GM12878 (cell line): ENCODE measurements around the gene SOX5. TPM values are rescaled to one million over a fixed set of nuclear protein-coding genes. Genes with fewer than 3 reads are reported as not detected.

Experiments used
- ATAC-seq: fragments of 200-7000 bp; cut with Tn5 transposase; 3 replicates; pipeline ENCODE4 v1.9.1; 2020; ENCODE audit warnings: mild to moderate bottlenecking, moderate library complexity
- BruUV-seq: library from RNA; stranded (reverse); fragments of 400-500 nt; replicated peaks from 2 replicates; lab custom pipeline; 2021; lab: Mats Ljungman, UMichigan
- CTCF ChIA-PET: fragments of 300-600 bp; sonication (Branson Sonifier 250); formaldehyde crosslinking; extraction: SDS; loops from one replicate; lab custom pipeline; 2021; ENCODE audit warnings: inconsistent platforms; lab: Yijun Ruan, JAX
- POLR2A ChIA-PET: fragments of 350-600 bp; formaldehyde crosslinking; extraction: SDS; loops from one replicate; lab custom pipeline; 2021; ENCODE audit warnings: inconsistent platforms; lab: Charles Lee
- RAD21 ChIA-PET: fragments of 300-600 bp; sonication (Branson Sonifier 250); formaldehyde crosslinking; loops from one replicate; lab custom pipeline; 2023; ENCODE audit warnings: antibody characterized with exemption; ENCODE audit not compliant: unreplicated experiment; lab: Charles Lee
- SMC1A ChIA-PET: fragments of 300-600 bp; sonication (Branson Sonifier 250); formaldehyde crosslinking; loops from one replicate; lab custom pipeline; 2023; ENCODE audit not compliant: unreplicated experiment, uncharacterized antibody; lab: Charles Lee
- DNase-seq: peaks from one replicate; pipeline ENCODE4 v3.0.0-alpha.2; 2011; ENCODE audit warnings: low read depth, low spot score
- FAIRE-seq: peaks from 3 replicates; lab custom pipeline; 2011; peaks lifted over from hg19 to GRCh38; lab: Jason Lieb, UNC
- H2AFZ ChIP-seq: 2 replicates; pipeline ENCODE4 v1.6.0; 2011; ENCODE audit warnings: low read depth, low read length, control low read depth; ENCODE audit not compliant: control insufficient read depth
- H3K27ac ChIP-seq: 2 replicates; pipeline ENCODE4 v1.5.1; 2011; ENCODE audit warnings: control low read depth; ENCODE audit not compliant: control insufficient read depth, insufficient read depth
- H3K27me3 ChIP-seq, 2 experiments: replicated peaks in 1 of 2; 2 replicates each; pipeline versions ENCODE4 v1.6.0 to v1.6.1; 2011; ENCODE audit warnings: low read length in 1 of 2; ENCODE audit not compliant: control insufficient read depth in 2 of 2, insufficient read depth in 2 of 2
- H3K36me3 ChIP-seq, 2 experiments: 2 replicates each; pipeline ENCODE4 v1.5.1; 2011; ENCODE audit warnings: low read length in 1 of 2; ENCODE audit not compliant: control insufficient read depth in 2 of 2, insufficient read depth in 2 of 2
- H3K4me1 ChIP-seq: 2 replicates; pipeline ENCODE4 v1.6.1; 2011; ENCODE audit warnings: mild to moderate bottlenecking, low read length, moderate library complexity, mixed read lengths; ENCODE audit not compliant: control insufficient read depth, insufficient read depth
- H3K4me2 ChIP-seq: 2 replicates; pipeline ENCODE4 v1.6.0; 2011; ENCODE audit warnings: control low read depth; ENCODE audit not compliant: control insufficient read depth, insufficient read depth
- H3K4me3 ChIP-seq: fragments of 200-600 bp; sonication (generic); 2 replicates; pipeline ENCODE4 v1.5.1; 2016
- H3K79me2 ChIP-seq: 2 replicates; pipeline ENCODE4 v1.6.0; 2011; ENCODE audit warnings: low read length; ENCODE audit not compliant: control insufficient read depth, insufficient read depth
- H3K9ac ChIP-seq: 2 replicates; pipeline ENCODE4 v1.8.0; 2011; ENCODE audit warnings: low read length, control low read depth, mixed read lengths; ENCODE audit not compliant: control insufficient read depth, insufficient read depth
- H3K9me3 ChIP-seq: replicated peaks from 3 replicates; pipeline ENCODE4 v1.5.1; 2011; ENCODE audit warnings: mild to moderate bottlenecking, low read length; ENCODE audit not compliant: control insufficient read depth, insufficient read depth
- H4K20me1 ChIP-seq: 2 replicates; pipeline ENCODE4 v1.6.0; 2011; ENCODE audit not compliant: control insufficient read depth, insufficient read depth
- ASH2L ChIP-seq: fragments of 300-600, 200-600 bp; sonication (generic); IDR thresholded peaks from 2 replicates; pipeline ENCODE4 v1.6.1; 2017; ENCODE audit warnings: low read depth, mild to moderate bottlenecking, borderline replicate concordance
- CHD2 ChIP-seq: IDR thresholded peaks from 2 replicates; pipeline ENCODE4 v1.6.1; 2011; ENCODE audit warnings: low read depth, low read length, improper control_type of control experiment, borderline replicate concordance
- HCFC1 ChIP-seq: fragments of 150-350 bp; IDR thresholded peaks from 2 replicates; pipeline ENCODE4 v1.6.1; 2014; ENCODE audit warnings: low read length
- MLLT1 ChIP-seq: fragments of 450-650 bp; IDR thresholded peaks from 2 replicates; pipeline ENCODE4 v1.6.1; 2016; ENCODE audit warnings: mild to moderate bottlenecking
- POLR2AphosphoS5 ChIP-seq: IDR thresholded peaks from 2 replicates; pipeline ENCODE4 v1.6.1; 2011; ENCODE audit warnings: mild to moderate bottlenecking, low read length, inconsistent platforms
- TARDBP ChIP-seq: IDR thresholded peaks from 2 replicates; pipeline ENCODE4 v1.6.1; 2016; ENCODE audit warnings: borderline replicate concordance
- ZNF622 ChIP-seq: fragments of 450-650 bp; IDR thresholded peaks from 2 replicates; pipeline ENCODE4 v1.6.1; 2017; ENCODE audit warnings: mild to moderate bottlenecking, inconsistent platforms
- ZSCAN29 ChIP-seq: fragments of 450-650 bp; IDR thresholded peaks from 2 replicates; pipeline ENCODE4 v1.6.1; 2017; ENCODE audit warnings: mild to moderate bottlenecking, moderate library complexity
- WGBS: methylation state at CpG from one replicate; pipeline ENCODE4 v1.1.6; 2016; ENCODE audit warnings: low lambda C conversion rate; ENCODE audit not compliant: insufficient replicate concordance, insufficient coverage; ENCODE audit errors: missing lambda C conversion rate; 5-methylcytosine and 5-hydroxymethylcytosine counted together
- in situ Hi-C: fragments of 300-500 bp; cut with MboI; formaldehyde crosslinking; loops from 9 replicates; pipeline ENCODE4 v1.14.3; 2018; ENCODE audit warnings: mixed read lengths
- intact Hi-C: fragments of 100-400 bp; cut with micrococcal nuclease; formaldehyde crosslinking; loops from one replicate; pipeline ENCODE4 v1.14.2; 2022; ENCODE audit not compliant: unreplicated experiment
- polyA plus RNA-seq, 11 experiments: library from polyadenylated mRNA; depleted of rRNA in 4 of 11; unstranded in 6 of 11; stranded (reverse) in 5 of 11; fragments of >200 nt; fragmentation: Nextera tagmentation in 4 of 11; fragmentation: Illumina TruSeq in 1 of 11; extraction: Ambion mirVana in 4 of 11; extraction: Trizol in 1 of 11; gene quantifications; 1 replicate in 1 of 11; 2 replicates in 10 of 11; pipeline versions ENCODE4 v1.2.1 to v1.2.3, GENCODE V29; 2011 to 2016; ENCODE audit warnings: inconsistent platforms in 2 of 11, missing spikeins in 2 of 11, low read depth in 1 of 11
- total RNA-seq, 4 experiments: library from RNA; depleted of rRNA in 3 of 4; stranded (reverse); fragments of >200 nt in 3 of 4; fragmentation: Illumina TruSeq in 1 of 4; extraction: Trizol in 1 of 4; gene quantifications; 2 replicates each; pipeline versions ENCODE4 v1.2.1 to v1.2.3, GENCODE V29; 2013 to 2021
- TF ChIP-seq, protein P1 (sequence below): IDR thresholded peaks from 2 replicates; pipeline ENCODE4 v1.6.1; 2012; ENCODE audit warnings: low read depth, low read length, improper control_type of control experiment

Gene SOX5
- total and polyA plus RNA-seq, 10 of the 15 experiments (the other 5 are each of a cell fraction or from before 2014, with no cell fraction given) = 0.08 to 1.0 (median 0.24) TPM

GRCh38 chr12:23561364-23562345, 387.8 kb downstream of the SOX5 start:
- H3K4me1 ChIP-seq = no peaks in the 10 kb centered on the region
- ATAC-seq (no peak), DNase-seq (no peak), FAIRE-seq (no peak)
- H3K9ac ChIP-seq = no peak overlapping the region
- SMC1A ChIA-PET = interaction anchor here (0.6 to 1.5 kb wide), 2 partner anchors 14 to 651 kb away, joined by 3 to 4 read pairs; no protein-coding TSS in a partner anchor
- RAD21 ChIA-PET = interaction anchor here (0.7 to 1.2 kb wide), 2 partner anchors 10 to 109 kb away, joined by 3 to 4 read pairs; no protein-coding TSS in a partner anchor
- H2AFZ ChIP-seq = no peak overlapping the region
- CTCF ChIA-PET = no interaction called here
- no peaks in the 10 kb centered on the region for H4K20me1 ChIP-seq
- no peaks in the 10 kb centered on the region for H3K9me3 ChIP-seq
- POLR2A ChIA-PET = interaction anchor here (1.0 kb wide), 1 partner anchor 14 kb away, joined by 5 read pairs; no protein-coding TSS in a partner anchor
- H3K27ac ChIP-seq = no peak overlapping the region
- BruUV-seq = no TSS peak
- no peaks in the 10 kb centered on the region for H3K36me3 ChIP-seq
- intact Hi-C loops = no loop called here
- no peaks in the 10 kb centered on the region for H3K79me2 ChIP-seq
- TF ChIP-seq, protein P1, sequence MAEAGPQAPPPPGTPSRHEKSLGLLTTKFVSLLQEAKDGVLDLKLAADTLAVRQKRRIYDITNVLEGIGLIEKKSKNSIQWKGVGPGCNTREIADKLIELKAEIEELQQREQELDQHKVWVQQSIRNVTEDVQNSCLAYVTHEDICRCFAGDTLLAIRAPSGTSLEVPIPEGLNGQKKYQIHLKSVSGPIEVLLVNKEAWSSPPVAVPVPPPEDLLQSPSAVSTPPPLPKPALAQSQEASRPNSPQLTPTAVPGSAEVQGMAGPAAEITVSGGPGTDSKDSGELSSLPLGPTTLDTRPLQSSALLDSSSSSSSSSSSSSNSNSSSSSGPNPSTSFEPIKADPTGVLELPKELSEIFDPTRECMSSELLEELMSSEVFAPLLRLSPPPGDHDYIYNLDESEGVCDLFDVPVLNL = no peak
- TF ChIP-seq TARDBP (no peak), ZNF622 (no peak), HCFC1 (no peak), POLR2AphosphoS5 (no peak), MLLT1 (no peak), ZSCAN29 (no peak), ASH2L (no peak), CHD2 (no peak)
- no peak overlapping the region for H3K4me2 ChIP-seq
- no peaks in the 10 kb centered on the region for H3K27me3 ChIP-seq
- no peak overlapping the region for H3K4me3 ChIP-seq
- in situ Hi-C loops = no loop called here
- 69% methylated on average over 12 of the region's 12 CpGs for WGBS
